Transverse colon (tissue), 4 donors: ENCODE results near the gene XCR1. TPM values are rescaled to one million over a fixed set of nuclear protein-coding genes. Genes with fewer than 3 reads are reported as not detected.

Experiments used
- DNase-seq: peaks from one replicate; pipeline ENCODE4 v3.0.0-alpha.2; 2019
- H3K27ac ChIP-seq, 4 donors: fragments of 200-600 bp; sonication (generic); 2 replicates each; pipeline ENCODE4 v1.5.1; 2016 to 2018; ENCODE audit warnings: inconsistent platforms in 4 of 4
- H3K27me3 ChIP-seq: fragments of 200-600 bp; sonication (generic); 2 replicates; pipeline ENCODE4 v1.5.1; 2017; ENCODE audit warnings: inconsistent platforms
- H3K36me3 ChIP-seq, 4 donors: fragments of 200-600 bp; sonication (generic); 2 replicates each; pipeline ENCODE4 v1.5.1; 2017 to 2019; ENCODE audit warnings: inconsistent platforms in 4 of 4
- H3K4me1 ChIP-seq, 4 donors: fragments of 200-600 bp; sonication (generic); 2 replicates each; pipeline ENCODE4 v1.5.1; 2017 to 2020; ENCODE audit warnings: inconsistent platforms in 4 of 4
- H3K4me3 ChIP-seq, 4 donors: fragments of 200-600 bp; sonication (generic); 1 replicate in 1 of 4; 2 replicates in 3 of 4; pipeline versions ENCODE4 v1.5.1 to v1.6.1; 2017 to 2019; ENCODE audit warnings: inconsistent platforms in 4 of 4
- H3K9me3 ChIP-seq, 2 donors: fragments of 200-600 bp; sonication (generic); 2 replicates each; pipeline ENCODE4 v1.5.1; 2017 to 2019; ENCODE audit warnings: inconsistent platforms in 2 of 2
- EP300 ChIP-seq: sonication (generic); formaldehyde crosslinking; IDR thresholded peaks from one replicate; pipeline ENCODE4 v1.6.1; 2017; ENCODE audit warnings: antibody characterized with exemption, low read depth
- POLR2A ChIP-seq: fragments of 450-650 bp; IDR thresholded peaks from one replicate; pipeline ENCODE4 v1.6.1; 2016; ENCODE audit warnings: antibody characterized with exemption, mild to moderate bottlenecking, moderate library complexity
- POLR2AphosphoS5 ChIP-seq, 3 donors: sonication (generic); formaldehyde crosslinking; IDR thresholded peaks; one replicate each; pipeline ENCODE4 v1.6.1; 2016; ENCODE audit warnings: antibody characterized with exemption in 3 of 3
- WGBS, 2 donors: methylation state at CpG; one replicate each; pipeline ENCODE4 v1.1.5; 2018; ENCODE audit warnings: low coverage in 1 of 2; 5-methylcytosine and 5-hydroxymethylcytosine counted together
- in situ Hi-C, 4 donors: fragments of 200-750 bp; cut with MboI; loops; one replicate each; pipeline versions ENCODE4 v1.15.0 to v1.15.1; 2017; ENCODE audit warnings: low sequenced_read_pairs in 3 of 4, low pct_ligation_motif_present in 1 of 4, low pct_unique_long_range_greater_than_20kb in 1 of 4
- intact Hi-C: fragments of 100-400 bp; cut with DNase I; formaldehyde crosslinking; loops from one replicate; pipeline ENCODE4 v1.15.1; 2023; ENCODE audit warnings: low total_unique reads
- total RNA-seq, 4 donors: library from RNA; depleted of rRNA; stranded (reverse); fragments of >200 nt; gene quantifications; one replicate each; pipeline ENCODE4 v1.1.0, GENCODE V29; 2016
- TF ChIP-seq, protein P1 (sequence below), 5 experiments: fragments of 200-600 bp in 3 of 5; fragments of 450-650 bp in 2 of 5; sonication (generic) in 3 of 5; IDR thresholded peaks; 1 replicate in 2 of 5; 2 replicates in 3 of 5; pipeline ENCODE4 v1.5.1; 2016 to 2017; ENCODE audit warnings: antibody characterized with exemption in 5 of 5, inconsistent platforms in 3 of 5, mild to moderate bottlenecking in 2 of 5, moderate library complexity in 1 of 5

The XCR1 gene
- total RNA-seq, 4 donors from 2014 or later, result 0.14 to 0.32 TPM; not detected in 2

DNA sequence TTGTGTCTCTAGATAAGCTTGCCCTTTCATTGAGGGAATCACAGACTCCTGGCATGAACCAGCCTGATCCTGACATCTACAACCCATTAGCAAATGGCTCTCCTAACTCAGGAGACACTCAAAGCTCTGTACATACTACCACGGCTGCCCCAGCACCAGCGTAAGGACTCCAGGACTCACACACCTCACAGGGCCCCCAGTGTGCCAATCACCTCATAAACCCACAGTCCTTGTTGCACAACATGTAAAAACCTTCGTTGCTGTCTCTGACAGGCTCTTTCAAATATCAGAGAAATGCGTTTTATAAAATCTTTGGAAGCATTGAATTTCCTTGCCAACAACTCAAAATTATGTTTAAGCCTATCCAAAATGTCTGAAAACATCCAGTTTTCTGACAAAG, 38.9 kb downstream of the XCR1 start:
- Histone ChIP-seq H3K36me3 (peaks cover 0 to 5% (median 0%) of the 10 kb centered on the region in 4 donors), H3K27me3 (no peaks in the 10 kb centered on the region), H3K4me1 (peaks cover 28 to 75% (median 57%) of the 10 kb centered on the region in 4 donors), H3K9me3 (no peaks in the 10 kb centered on the region), H3K27ac (peak overlapping the region; percentile 82 to 86 (median 84)), H3K4me3 (no peak overlapping the region)
- intact Hi-C loops (no loop called here), in situ Hi-C loops (no loop called here)
- no peak for DNase-seq
- WGBS, 2 donors, result 79 to 82% methylated on average over 3 to 4 of the region's 4 CpGs
- TF ChIP-seq POLR2A (no peak), POLR2AphosphoS5 (IDR thresholded peaks at IDR 0.05) (no peak), EP300 (no peak)
- TF ChIP-seq, protein P1, sequence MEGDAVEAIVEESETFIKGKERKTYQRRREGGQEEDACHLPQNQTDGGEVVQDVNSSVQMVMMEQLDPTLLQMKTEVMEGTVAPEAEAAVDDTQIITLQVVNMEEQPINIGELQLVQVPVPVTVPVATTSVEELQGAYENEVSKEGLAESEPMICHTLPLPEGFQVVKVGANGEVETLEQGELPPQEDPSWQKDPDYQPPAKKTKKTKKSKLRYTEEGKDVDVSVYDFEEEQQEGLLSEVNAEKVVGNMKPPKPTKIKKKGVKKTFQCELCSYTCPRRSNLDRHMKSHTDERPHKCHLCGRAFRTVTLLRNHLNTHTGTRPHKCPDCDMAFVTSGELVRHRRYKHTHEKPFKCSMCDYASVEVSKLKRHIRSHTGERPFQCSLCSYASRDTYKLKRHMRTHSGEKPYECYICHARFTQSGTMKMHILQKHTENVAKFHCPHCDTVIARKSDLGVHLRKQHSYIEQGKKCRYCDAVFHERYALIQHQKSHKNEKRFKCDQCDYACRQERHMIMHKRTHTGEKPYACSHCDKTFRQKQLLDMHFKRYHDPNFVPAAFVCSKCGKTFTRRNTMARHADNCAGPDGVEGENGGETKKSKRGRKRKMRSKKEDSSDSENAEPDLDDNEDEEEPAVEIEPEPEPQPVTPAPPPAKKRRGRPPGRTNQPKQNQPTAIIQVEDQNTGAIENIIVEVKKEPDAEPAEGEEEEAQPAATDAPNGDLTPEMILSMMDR (IDR thresholded peaks at IDR 0.05), result no peak

DNA sequence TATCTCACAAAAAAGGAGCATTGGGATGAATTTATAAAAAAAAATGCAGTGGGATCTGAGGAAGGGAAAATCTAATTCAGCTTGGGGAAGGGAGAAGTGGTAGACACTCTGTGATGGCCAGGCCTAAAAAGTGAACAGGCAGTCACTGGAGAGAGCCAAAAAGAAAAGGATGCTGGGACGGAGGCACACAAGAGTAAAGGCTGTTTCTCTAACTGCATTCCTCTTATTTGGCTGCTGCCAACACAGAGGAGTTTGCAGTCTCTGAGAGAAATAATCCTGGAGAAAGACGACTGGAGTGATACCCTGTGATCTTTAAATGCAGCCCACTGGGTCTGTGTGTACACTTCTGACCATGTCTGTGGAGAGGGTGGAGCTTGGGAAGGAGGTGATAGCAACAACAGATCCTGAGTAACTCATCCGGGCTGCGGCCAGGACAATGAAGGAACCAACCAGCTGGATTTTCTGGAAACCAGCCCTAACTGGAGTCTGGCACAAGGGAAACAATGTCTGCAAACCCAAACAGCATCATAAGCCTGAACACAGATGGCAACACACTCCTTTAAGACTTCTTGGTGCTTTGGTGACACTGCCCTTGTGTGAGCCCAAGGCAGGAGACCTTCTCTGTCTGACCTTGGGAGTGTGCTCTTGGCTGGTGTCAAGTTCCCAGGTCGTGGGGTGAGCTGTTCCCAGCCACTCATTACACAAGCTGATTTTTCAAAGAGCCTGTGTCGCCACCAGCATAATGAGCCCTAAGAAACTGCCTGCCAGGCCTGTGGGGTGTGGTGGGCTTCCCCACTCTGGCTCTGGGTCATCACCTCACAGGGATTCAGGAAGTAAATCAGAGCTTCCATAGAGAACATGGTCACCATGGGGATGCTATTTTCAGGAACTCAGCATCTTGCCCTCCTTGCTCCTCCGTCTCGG, 39.7 kb downstream of the XCR1 start:
- Histone ChIP-seq H3K9me3 (no peaks in the 10 kb centered on the region), H3K27ac (peak overlapping the region; percentile 82 to 86 (median 84)), H3K4me1 (peaks cover 25 to 68% (median 50%) of the 10 kb centered on the region in 4 donors), H3K27me3 (no peaks in the 10 kb centered on the region), H3K36me3 (peaks cover 0 to 7% (median 4%) of the 10 kb centered on the region in 4 donors), H3K4me3 (no peak overlapping the region)
- in situ Hi-C loops (no loop called here), intact Hi-C loops (no loop called here)
- WGBS, 2 donors, result 66% methylated on average over 8 of the region's 8 CpGs; no CpG with 5 or more reads in 1 of the 2 donors
- no peak for TF ChIP-seq EP300
- TF ChIP-seq POLR2A, result no peak
- no peak for TF ChIP-seq POLR2AphosphoS5 (IDR thresholded peaks at IDR 0.05)
- TF ChIP-seq, protein P1 (IDR thresholded peaks at IDR 0.05), result no peak
- no peak for DNase-seq

DNA sequence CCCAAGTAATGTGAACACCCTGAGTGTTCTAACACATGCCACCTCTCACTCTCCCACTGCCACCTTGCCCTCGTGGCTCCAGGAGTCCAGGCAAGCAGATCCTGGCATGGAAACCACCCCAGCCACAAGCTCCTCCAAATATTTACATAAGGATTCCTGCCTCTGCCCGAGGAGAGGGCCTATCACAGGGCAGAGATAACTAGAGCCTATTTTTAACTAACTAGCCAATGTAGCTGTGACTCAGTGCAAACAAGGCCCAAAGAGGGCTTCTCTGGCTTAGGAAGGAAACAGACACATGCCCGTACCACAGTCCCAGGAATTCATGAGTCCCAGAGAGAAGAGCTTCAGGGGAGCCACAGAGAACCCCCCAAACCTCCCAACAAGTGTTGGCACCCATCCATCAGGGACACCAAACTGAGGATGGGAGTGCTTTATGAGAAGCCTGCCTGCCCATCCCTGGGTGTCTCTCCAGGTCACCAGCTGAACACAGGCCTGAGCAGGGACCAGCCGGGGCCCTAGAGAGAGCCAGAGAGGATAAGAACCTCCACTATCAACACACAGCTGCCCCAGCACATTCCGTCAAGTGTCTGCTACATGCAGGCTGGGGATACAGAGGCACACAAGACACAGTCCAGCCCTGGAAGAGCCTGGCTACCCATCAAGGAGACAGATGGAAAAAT, 40.8 kb downstream of the XCR1 start:
- H3K4me1 ChIP-seq, result peaks cover 25 to 57% (median 44%) of the 10 kb centered on the region in 4 donors
- TF ChIP-seq EP300 (no peak), POLR2A (no peak), POLR2AphosphoS5 (IDR thresholded peaks at IDR 0.05) (no peak)
- TF ChIP-seq, protein P1 (IDR thresholded peaks at IDR 0.05), result no peak

More for the DNA sequence above, 40.8 kb downstream of the XCR1 start:
- Histone ChIP-seq H3K36me3 (peaks cover 0 to 11% (median 5%) of the 10 kb centered on the region in 4 donors), H3K27me3 (no peaks in the 10 kb centered on the region), H3K9me3 (no peaks in the 10 kb centered on the region), H3K27ac (peak overlapping the region; percentile 82 to 86 (median 84)), H3K4me3 (no peak overlapping the region)
- WGBS, 2 donors, result 38% methylated on average over 5 of the region's 5 CpGs; no CpG with 5 or more reads in 1 of the 2 donors
- intact Hi-C loops, result no loop called here
- in situ Hi-C loops, result no loop called here
- no peak for DNase-seq
